ENCODE data around the gene IKBIP.
"Not testable (repeated sequence)": the region's sequence is repeated elsewhere in the genome, so short reads cannot be mapped to it uniquely, and the experiment has no call there.

- not testable (repeated sequence) for TF ChIP-seq FOXA1 (IDR thresholded peaks at IDR 0.05); SP1 (IDR thresholded peaks at IDR 0.05); LEF1 (IDR thresholded peaks at IDR 0.05; ENCODE audit: borderline replicate concordance); PKNOX1 (IDR thresholded peaks at IDR 0.05); BHLHE40 (IDR thresholded peaks at IDR 0.05; ENCODE audit: borderline replicate concordance); ELF4 (IDR thresholded peaks at IDR 0.05); TARDBP (IDR thresholded peaks at IDR 0.05)
Measured at GRCh38 chr12:98642801-98643200, 1.8 kb downstream of the IKBIP start.

Data from HEK293T (cell line).